K562 (cell line): ENCODE measurements around the gene GRIA3. TPM values are rescaled to one million over a fixed set of nuclear protein-coding genes. Genes with fewer than 3 reads are reported as not detected.

Source experiments
- ATAC-seq: fragments of 200-7000 bp; cut with Tn5 transposase; 3 replicates; pipeline ENCODE4 v1.9.1; 2020; ENCODE audit warnings: moderate library complexity
- BruUV-seq: library from RNA; stranded (reverse); fragments of 400-500 nt; replicated peaks from 2 replicates; lab custom pipeline; 2021; lab: Mats Ljungman, UMichigan
- CTCF ChIA-PET: fragments of 300-600 bp; formaldehyde crosslinking; extraction: SDS; loops from one replicate; lab custom pipeline; 2021; ENCODE audit warnings: low intra/inter-chr PET ratio; lab: Yijun Ruan, JAX
- POLR2A ChIA-PET: fragments of 300-600, 350-650 bp; sonication (Branson Sonifier 250); formaldehyde crosslinking; extraction: SDS; loops from one replicate; lab custom pipeline; 2021; ENCODE audit warnings: antibody characterized with exemption, inconsistent platforms; lab: Yijun Ruan, JAX
- DNase-seq, 4 experiments: peaks; one replicate each; pipeline versions ENCODE4 v3.0.0 to v3.0.0-alpha.2; 2011 to 2018; ENCODE audit warnings: low spot score in 3 of 4, mixed read lengths in 3 of 4; ENCODE audit errors: extremely low read depth in 1 of 4
- FAIRE-seq: peaks from 2 replicates; lab custom pipeline; 2011; peaks lifted over from hg19 to GRCh38; lab: Jason Lieb, UNC
- H2AFZ ChIP-seq: 2 replicates; pipeline ENCODE4 v1.6.0; 2011; ENCODE audit warnings: low read depth, low read length, control low read depth, inconsistent platforms
- H3K27ac ChIP-seq: fragments of 200-600 bp; 3 replicates; pipeline ENCODE4 v1.8.0; 2011; ENCODE audit warnings: low read depth, mild to moderate bottlenecking, control low read depth, inconsistent platforms, low read length, moderate library complexity, mixed read lengths; ENCODE audit errors: extremely low read depth
- H3K27me3 ChIP-seq, 2 experiments: fragments of 300-600 bp in 1 of 2; 2 replicates in 1 of 2; 3 replicates in 1 of 2; pipeline versions ENCODE4 v1.6.0 to v1.8.0; 2011; ENCODE audit warnings: inconsistent platforms in 2 of 2, low read length in 2 of 2, mild to moderate bottlenecking in 1 of 2, mixed read lengths in 1 of 2, moderate library complexity in 1 of 2; ENCODE audit not compliant: control insufficient read depth in 2 of 2, insufficient read depth in 2 of 2
- H3K36me3 ChIP-seq: fragments of 300-600 bp; 3 replicates; pipeline ENCODE4 v1.8.0; 2011; ENCODE audit warnings: mild to moderate bottlenecking, low read length, inconsistent platforms; ENCODE audit not compliant: control insufficient read depth, insufficient read depth
- H3K4me1 ChIP-seq, 2 experiments: fragments of 200-600 bp in 1 of 2; replicated peaks in 1 of 2; 2 replicates in 1 of 2; 3 replicates in 1 of 2; pipeline versions ENCODE4 v1.5.1 to v1.8.0; 2011; ENCODE audit warnings: inconsistent platforms in 2 of 2, low read length in 2 of 2, mild to moderate bottlenecking in 1 of 2, mixed read lengths in 1 of 2, moderate library complexity in 1 of 2; ENCODE audit not compliant: control insufficient read depth in 2 of 2, insufficient read depth in 2 of 2
- H3K4me2 ChIP-seq: 2 replicates; pipeline ENCODE4 v1.6.1; 2011; ENCODE audit warnings: low read length, control low read depth, inconsistent platforms, mixed read lengths; ENCODE audit not compliant: insufficient read depth
- H3K4me3 ChIP-seq: fragments of 200-600 bp; sonication (generic), shearing (Covaris generic); 2 replicates; pipeline ENCODE4 v1.5.1; 2016; ENCODE audit warnings: control low read depth, inconsistent platforms
- H3K79me2 ChIP-seq: fragments of 200-600 bp; 3 replicates; pipeline ENCODE4 v1.8.0; 2011; ENCODE audit warnings: low read length, inconsistent platforms; ENCODE audit not compliant: control insufficient read depth, insufficient read depth
- H3K9ac ChIP-seq, 2 experiments: 2 replicates each; pipeline versions ENCODE4 v1.6.0 to v1.6.1; 2011; ENCODE audit warnings: low read depth in 2 of 2, low read length in 2 of 2, control low read depth in 1 of 2, inconsistent platforms in 1 of 2, mild to moderate bottlenecking in 1 of 2, mixed read lengths in 1 of 2; ENCODE audit not compliant: insufficient read depth in 1 of 2
- H3K9me1 ChIP-seq: one replicate; pipeline ENCODE4 v1.6.0; 2011; ENCODE audit warnings: inconsistent platforms, mild to moderate bottlenecking, low read length, moderate library complexity; ENCODE audit not compliant: control insufficient read depth, insufficient read depth
- H3K9me3 ChIP-seq: replicated peaks from 2 replicates; pipeline ENCODE4 v1.5.1; 2011; ENCODE audit warnings: low read depth, low read length, inconsistent platforms; ENCODE audit not compliant: control insufficient read depth, insufficient read depth
- H4K20me1 ChIP-seq: replicated peaks from 2 replicates; pipeline ENCODE4 v1.6.1; 2011; ENCODE audit warnings: low read length, inconsistent platforms, mixed read lengths; ENCODE audit not compliant: control insufficient read depth, insufficient read depth
- ARID1B ChIP-seq: fragments of 450-650 bp; IDR thresholded peaks from 2 replicates; pipeline ENCODE4 v1.6.1; 2016; ENCODE audit warnings: antibody characterized with exemption, mild to moderate bottlenecking, inconsistent platforms
- FIP1L1 ChIP-seq: fragments of 200-400 bp; formaldehyde crosslinking; IDR thresholded peaks from 2 replicates; pipeline ENCODE4 v1.6.1; 2018; ENCODE audit warnings: mild to moderate bottlenecking, low read depth, low read length; ENCODE audit not compliant: poor library complexity, severe bottlenecking
- GATAD2A ChIP-seq: fragments of 450-650 bp; IDR thresholded peaks from 2 replicates; pipeline ENCODE4 v1.6.1; 2017
- GTF2F1 ChIP-seq: IDR thresholded peaks from 2 replicates; pipeline ENCODE4 v1.6.1; 2011; ENCODE audit warnings: low read depth, low read length, improper control_type of control experiment
- HSF4 ChIP-seq: fragments of 250-450 bp; sonication (Bioruptor Pico); IDR thresholded peaks from 2 replicates; pipeline ENCODE4 v2.1.2; 2022; ENCODE audit warnings: mild to moderate bottlenecking, moderate library complexity, borderline replicate concordance
- POLR2A ChIP-seq: fragments of 450-650 bp; conservative IDR thresholded peaks from 2 replicates; pipeline ENCODE4 v1.6.1; 2016
- PTRF ChIP-seq: fragments of 450-650 bp; IDR thresholded peaks from 2 replicates; pipeline ENCODE4 v1.6.1; 2016; ENCODE audit warnings: mild to moderate bottlenecking, missing genetic modification characterization, missing compliant biosample characterization
- RBM22 ChIP-seq: fragments of 200-400 bp; formaldehyde crosslinking; IDR thresholded peaks from 2 replicates; pipeline ENCODE4 v1.6.1; 2018; ENCODE audit warnings: low read length, low read depth; ENCODE audit not compliant: poor library complexity, severe bottlenecking
- SMAD2 ChIP-seq: fragments of 150-350 bp; IDR thresholded peaks from 2 replicates; pipeline ENCODE4 v1.6.1; 2014; ENCODE audit warnings: low read depth, mild to moderate bottlenecking, low read length
- SREBF2 ChIP-seq: sonication (generic); formaldehyde crosslinking; IDR thresholded peaks from 2 replicates; pipeline ENCODE4 v1.4.0; 2020; ENCODE audit warnings: mild to moderate bottlenecking, missing genetic modification reagents
- ZKSCAN8 ChIP-seq: fragments of 200-800 bp; sonication (Bioruptor generic); IDR thresholded peaks from 2 replicates; pipeline ENCODE4 v1.6.1; 2016; ENCODE audit warnings: missing genetic modification characterization, missing compliant biosample characterization
- ZNF436 ChIP-seq: fragments of 250-450, 450-650 bp; sonication (Bioruptor Pico); formaldehyde crosslinking; IDR thresholded peaks from 2 replicates; pipeline ENCODE4 v1.7.0; 2020; ENCODE audit warnings: mild to moderate bottlenecking
- ZNF644 ChIP-seq: fragments of 200-800 bp; sonication (Bioruptor generic); IDR thresholded peaks from 2 replicates; pipeline ENCODE4 v1.6.1; 2016; ENCODE audit warnings: low read depth, missing genetic modification characterization, missing compliant biosample characterization
- ZNF76 ChIP-seq: fragments of 250-450 bp; sonication (Bioruptor Pico); IDR thresholded peaks from 2 replicates; pipeline ENCODE4 v1.4.0; 2020; ENCODE audit warnings: mild to moderate bottlenecking, moderate library complexity, borderline replicate concordance
- ZNF79 ChIP-seq: fragments of 250-450 bp; sonication (Bioruptor Pico); IDR thresholded peaks from 2 replicates; pipeline ENCODE4 v1.4.0; 2020; ENCODE audit warnings: low read depth, mild to moderate bottlenecking, moderate library complexity
- WGBS: fragments of 100-300 bp; shearing (Covaris generic); methylation state at CpG from one replicate; pipeline ENCODE4 v1.1.6; 2016; ENCODE audit warnings: low coverage, mixed read lengths; ENCODE audit not compliant: insufficient coverage; ENCODE audit errors: missing lambda C conversion rate; 5-methylcytosine and 5-hydroxymethylcytosine counted together
- in situ Hi-C: fragments of 300-500 bp; cut with MboI; formaldehyde crosslinking; loops from 4 replicates; pipeline ENCODE4 v1.15.0; 2018; ENCODE audit warnings: inconsistent platforms, mixed read lengths
- intact Hi-C: fragments of 100-400 bp; cut with micrococcal nuclease; formaldehyde crosslinking; loops from 2 replicates; pipeline ENCODE4 v1.14.2; 2022
- polyA plus RNA-seq, 8 experiments: library from polyadenylated mRNA; depleted of rRNA in 4 of 8; stranded (reverse) in 5 of 8; unstranded in 3 of 8; fragments of >200 nt; fragmentation: Nextera tagmentation in 2 of 8; fragmentation: Illumina TruSeq in 1 of 8; extraction: Ambion mirVana in 2 of 8; extraction: Trizol in 1 of 8; gene quantifications; 2 replicates each; pipeline versions ENCODE4 v1.2.1 to v1.2.3, GENCODE V29; 2011 to 2014; ENCODE audit warnings: inconsistent platforms in 1 of 8, missing spikeins in 1 of 8
- total RNA-seq, 7 experiments: library from RNA; depleted of rRNA in 6 of 7; stranded (reverse); fragments of >200 nt in 6 of 7; fragmentation: Illumina TruSeq in 2 of 7; extraction: Trizol in 2 of 7; gene quantifications; 2 replicates each; pipeline versions ENCODE4 v1.2.1 to v1.2.3, GENCODE V29; 2011 to 2021; ENCODE audit warnings: low replicate concordance in 1 of 7
- TF ChIP-seq, protein P1 (sequence below): sonication (generic); formaldehyde crosslinking; IDR thresholded peaks from 2 replicates; pipeline ENCODE4 v1.8.0; 2022; ENCODE audit warnings: missing genetic modification reagents, mild to moderate bottlenecking, moderate library complexity, borderline replicate concordance
- TF ChIP-seq, protein P2 (sequence below): fragments of 450-650 bp; formaldehyde crosslinking; IDR thresholded peaks from 2 replicates; pipeline ENCODE4 v1.4.0; 2020; ENCODE audit warnings: mild to moderate bottlenecking, moderate library complexity
- TF ChIP-seq, protein P3 (sequence below): sonication (generic); formaldehyde crosslinking; IDR thresholded peaks from 2 replicates; pipeline ENCODE4 v1.8.1; 2023; ENCODE audit warnings: mild to moderate bottlenecking, missing genetic modification reagents, moderate library complexity
- TF ChIP-seq, protein P4 (sequence below): fragments of 450-650 bp; conservative IDR thresholded peaks from 2 replicates; pipeline ENCODE4 v1.6.1; 2016; ENCODE audit warnings: missing genetic modification characterization, low read depth, mild to moderate bottlenecking, missing compliant biosample characterization, moderate library complexity

Gene GRIA3
- total and polyA plus RNA-seq, 9 of the 15 experiments (the other 6 are each of a cell fraction or from before 2014, with no cell fraction given): 0.10 TPM; not detected in 8

DNA sequence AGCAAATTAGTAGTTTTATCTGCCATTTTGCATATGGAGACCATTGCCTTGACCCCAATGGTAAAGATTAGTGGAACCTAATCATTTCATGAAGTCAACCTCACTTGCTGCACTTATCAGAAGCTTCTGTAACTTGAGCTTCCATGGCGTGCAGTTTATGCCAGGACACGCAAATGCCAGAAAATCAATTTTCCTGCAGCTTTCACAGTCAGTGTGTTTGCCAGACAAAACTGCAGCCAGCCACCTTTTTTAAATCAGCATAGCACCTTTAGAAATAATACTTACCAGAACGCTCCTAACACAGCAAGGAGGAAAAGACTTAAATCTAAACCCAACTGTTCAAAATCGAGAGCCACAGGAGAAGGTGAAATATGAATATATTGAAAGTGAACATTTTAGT is 265.3 kb downstream of the GRIA3 start:
- Histone ChIP-seq H3K9ac (no peak overlapping the region), H3K9me3 (no peaks in the 10 kb centered on the region), H3K4me3 (no peak overlapping the region), H3K9me1 (no peaks in the 10 kb centered on the region), H2AFZ (no peak overlapping the region), H3K36me3 (no peaks in the 10 kb centered on the region), H4K20me1 (no peaks in the 10 kb centered on the region), H3K79me2 (no peaks in the 10 kb centered on the region), H3K27ac (no peak overlapping the region), H3K27me3 (no peaks in the 10 kb centered on the region), H3K4me1 (no peaks in the 10 kb centered on the region; a peak in 1 of 5 replicates), H3K4me2 (no peak overlapping the region)
- no peak for DNase-seq
- no peak for FAIRE-seq
- in situ Hi-C loops (no loop called here), intact Hi-C loops (no loop called here)
- WGBS: 27% methylated on average over 4 of the region's 4 CpGs
- no peak for TF ChIP-seq FIP1L1
- TF ChIP-seq, protein P1, sequence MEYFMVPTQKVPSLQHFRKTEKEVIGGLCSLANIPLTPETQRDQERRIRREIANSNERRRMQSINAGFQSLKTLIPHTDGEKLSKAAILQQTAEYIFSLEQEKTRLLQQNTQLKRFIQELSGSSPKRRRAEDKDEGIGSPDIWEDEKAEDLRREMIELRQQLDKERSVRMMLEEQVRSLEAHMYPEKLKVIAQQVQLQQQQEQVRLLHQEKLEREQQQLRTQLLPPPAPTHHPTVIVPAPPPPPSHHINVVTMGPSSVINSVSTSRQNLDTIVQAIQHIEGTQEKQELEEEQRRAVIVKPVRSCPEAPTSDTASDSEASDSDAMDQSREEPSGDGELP (CRISPR knock-in tag): no peak
- TF ChIP-seq ZNF76 (CRISPR knock-in tag): no peak
- TF ChIP-seq, protein P2, sequence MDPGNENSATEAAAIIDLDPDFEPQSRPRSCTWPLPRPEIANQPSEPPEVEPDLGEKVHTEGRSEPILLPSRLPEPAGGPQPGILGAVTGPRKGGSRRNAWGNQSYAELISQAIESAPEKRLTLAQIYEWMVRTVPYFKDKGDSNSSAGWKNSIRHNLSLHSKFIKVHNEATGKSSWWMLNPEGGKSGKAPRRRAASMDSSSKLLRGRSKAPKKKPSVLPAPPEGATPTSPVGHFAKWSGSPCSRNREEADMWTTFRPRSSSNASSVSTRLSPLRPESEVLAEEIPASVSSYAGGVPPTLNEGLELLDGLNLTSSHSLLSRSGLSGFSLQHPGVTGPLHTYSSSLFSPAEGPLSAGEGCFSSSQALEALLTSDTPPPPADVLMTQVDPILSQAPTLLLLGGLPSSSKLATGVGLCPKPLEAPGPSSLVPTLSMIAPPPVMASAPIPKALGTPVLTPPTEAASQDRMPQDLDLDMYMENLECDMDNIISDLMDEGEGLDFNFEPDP: no peak
- TF ChIP-seq, protein P3, sequence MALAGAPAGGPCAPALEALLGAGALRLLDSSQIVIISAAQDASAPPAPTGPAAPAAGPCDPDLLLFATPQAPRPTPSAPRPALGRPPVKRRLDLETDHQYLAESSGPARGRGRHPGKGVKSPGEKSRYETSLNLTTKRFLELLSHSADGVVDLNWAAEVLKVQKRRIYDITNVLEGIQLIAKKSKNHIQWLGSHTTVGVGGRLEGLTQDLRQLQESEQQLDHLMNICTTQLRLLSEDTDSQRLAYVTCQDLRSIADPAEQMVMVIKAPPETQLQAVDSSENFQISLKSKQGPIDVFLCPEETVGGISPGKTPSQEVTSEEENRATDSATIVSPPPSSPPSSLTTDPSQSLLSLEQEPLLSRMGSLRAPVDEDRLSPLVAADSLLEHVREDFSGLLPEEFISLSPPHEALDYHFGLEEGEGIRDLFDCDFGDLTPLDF: no peak
- TF ChIP-seq GATAD2A: no peak
- TF ChIP-seq, protein P4, sequence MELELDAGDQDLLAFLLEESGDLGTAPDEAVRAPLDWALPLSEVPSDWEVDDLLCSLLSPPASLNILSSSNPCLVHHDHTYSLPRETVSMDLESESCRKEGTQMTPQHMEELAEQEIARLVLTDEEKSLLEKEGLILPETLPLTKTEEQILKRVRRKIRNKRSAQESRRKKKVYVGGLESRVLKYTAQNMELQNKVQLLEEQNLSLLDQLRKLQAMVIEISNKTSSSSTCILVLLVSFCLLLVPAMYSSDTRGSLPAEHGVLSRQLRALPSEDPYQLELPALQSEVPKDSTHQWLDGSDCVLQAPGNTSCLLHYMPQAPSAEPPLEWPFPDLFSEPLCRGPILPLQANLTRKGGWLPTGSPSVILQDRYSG (tag): no peak
- no peak for TF ChIP-seq SREBF2 (CRISPR knock-in tag)
- no peak for TF ChIP-seq ZKSCAN8 (CRISPR knock-in tag)
- no peak for TF ChIP-seq ZNF79
- no peak for TF ChIP-seq ZNF644 (tag)
- no peak for TF ChIP-seq ARID1B
- TF ChIP-seq PTRF: no peak
- no peak for TF ChIP-seq SMAD2
- no peak for TF ChIP-seq POLR2A
- no peak for TF ChIP-seq ZNF436
- no peak for TF ChIP-seq GTF2F1
- TF ChIP-seq RBM22: no peak
- TF ChIP-seq HSF4 (CRISPR knock-in tag): no peak
- no peak for ATAC-seq
- BruUV-seq: no TSS peak
- ChIA-PET CTCF (interaction anchor here (0.6 kb wide), 1 partner anchor 436 kb away, joined by 3 read pairs; no protein-coding TSS in a partner anchor), POLR2A (no interaction called here)
